ENCODE data around the gene NUDT13. TPM values are rescaled to one million over a fixed set of nuclear protein-coding genes. Genes with fewer than 3 reads are reported as not detected.

Gene NUDT13
- total and polyA plus RNA-seq, 2 of the 8 experiments (the other 6 are each of a cell fraction or from before 2014, with no cell fraction given) = 1.5 to 1.9 TPM

DNA sequence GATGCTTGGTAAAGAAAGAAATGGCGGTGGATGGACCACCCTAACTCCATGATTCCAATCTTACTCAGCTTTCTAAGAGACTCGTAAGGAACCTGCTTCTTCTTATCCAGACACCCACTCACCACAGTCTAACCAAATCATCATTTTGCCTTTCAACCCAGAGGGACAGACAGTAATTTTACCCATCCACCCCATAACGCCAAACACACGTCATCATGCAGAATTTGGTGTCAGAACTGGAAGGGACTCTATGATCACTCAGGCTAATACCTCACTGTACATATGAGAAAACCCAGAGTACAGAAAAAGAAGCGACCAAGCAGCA, 57.2 kb downstream of the NUDT13 start (continued):
- no peak for TF ChIP-seq CBX8 (IDR thresholded peaks at IDR 0.05; ENCODE audit: borderline replicate concordance, low read depth, low read length)
